SK-N-MC (cell line): ENCODE measurements around the gene SPATA24.

ENCODE experiments used
- EZH2 ChIP-seq: fragments of 200-600 bp; sonication (generic); IDR thresholded peaks from one replicate; pipeline ENCODE4 v1.6.1; 2017; ENCODE audit warnings: antibody characterized with exemption
- POLR2AphosphoS5 ChIP-seq: IDR thresholded peaks from 2 replicates; pipeline ENCODE4 v1.6.1; 2012; ENCODE audit warnings: mild to moderate bottlenecking, low read depth, low read length, borderline replicate concordance

DNA sequence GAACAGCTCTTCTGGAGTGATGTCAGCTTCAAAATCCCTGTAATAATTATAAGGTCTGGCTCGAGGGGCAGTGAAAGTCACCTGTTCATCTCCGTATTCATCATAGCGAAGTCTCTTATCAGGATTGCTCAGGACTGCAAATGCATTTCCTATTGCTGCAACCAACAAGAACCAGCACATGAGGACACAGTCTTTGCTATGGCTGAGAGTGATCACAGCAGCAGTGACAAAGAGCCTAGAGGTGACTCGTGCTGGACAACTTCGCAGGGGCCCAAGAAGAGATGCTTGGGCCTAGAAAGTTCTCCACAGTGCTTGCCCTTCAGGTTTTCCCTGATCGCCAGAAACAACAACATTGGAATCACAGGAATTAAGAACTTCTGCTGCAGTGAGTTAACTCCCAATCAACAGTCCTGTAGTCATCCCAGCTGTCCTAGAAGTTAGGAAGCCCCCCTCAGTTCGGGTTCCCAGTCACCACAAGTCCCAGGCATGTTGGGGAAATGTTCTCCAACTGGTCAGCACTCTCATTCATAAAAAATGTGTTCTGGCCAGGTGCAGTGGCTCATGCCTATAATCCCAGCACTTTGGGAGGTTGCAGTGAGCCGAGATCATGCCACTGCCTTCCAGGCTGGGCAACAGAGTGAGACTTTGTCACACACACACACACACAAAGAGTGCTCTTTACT is 22.5 kb upstream of the SPATA24 start:
- no peak for TF ChIP-seq EZH2
- TF ChIP-seq POLR2AphosphoS5 = no peak
